Muscle of leg (tissue), 11 donors: Measurements from ENCODE around the gene FYN. TPM values are rescaled to one million over a fixed set of nuclear protein-coding genes. Genes with fewer than 3 reads are reported as not detected.

Experiments used
- DNase-seq: peaks from one replicate; pipeline ENCODE4 v3.0.0; 2013
- H3K27ac ChIP-seq: one replicate; pipeline ENCODE4 v1.5.1; 2013; ENCODE audit warnings: mild to moderate bottlenecking, low read length, control low read depth
- H3K27me3 ChIP-seq: one replicate; pipeline ENCODE4 v1.6.1; 2013; ENCODE audit warnings: low read length; ENCODE audit not compliant: control insufficient read depth, insufficient read depth
- H3K36me3 ChIP-seq: one replicate; pipeline ENCODE4 v1.6.1; 2013; ENCODE audit warnings: low read length; ENCODE audit not compliant: control insufficient read depth, insufficient read depth
- H3K4me1 ChIP-seq: one replicate; pipeline ENCODE4 v1.6.1; 2013; ENCODE audit warnings: low read length; ENCODE audit not compliant: control insufficient read depth, insufficient read depth
- H3K4me3 ChIP-seq: one replicate; pipeline ENCODE4 v1.5.1; 2013; ENCODE audit warnings: low read length, control low read depth
- H3K9me3 ChIP-seq: replicated peaks from 2 replicates; pipeline ENCODE4 v1.6.1; 2013; ENCODE audit warnings: low read depth, low read length; ENCODE audit not compliant: control insufficient read depth
- WGBS: methylation state at CpG from one replicate; pipeline ENCODE4 v1.1.5; 2013; ENCODE audit warnings: missing lambda C conversion rate; ENCODE audit not compliant: insufficient coverage; 5-methylcytosine and 5-hydroxymethylcytosine counted together
- polyA plus RNA-seq, 8 donors: library from polyadenylated mRNA; unstranded; fragments of 120-200 nt; gene quantifications; one replicate each; pipeline versions ENCODE4 v1.2.1 to v1.2.3, GENCODE V29; 2013; ENCODE audit warnings: inconsistent platforms in 1 of 8, low replicate concordance in 1 of 8; ENCODE audit not compliant: insufficient read length in 8 of 8, insufficient read depth in 1 of 8
- total RNA-seq: library from RNA; stranded (reverse); fragments of 120-200 nt; gene quantifications from one replicate; pipeline ENCODE4 v1.2.4, GENCODE V29; 2013

FYN gene
- total and polyA plus RNA-seq, 9 donors = 97.1 to 181 (median 152) TPM

DNA sequence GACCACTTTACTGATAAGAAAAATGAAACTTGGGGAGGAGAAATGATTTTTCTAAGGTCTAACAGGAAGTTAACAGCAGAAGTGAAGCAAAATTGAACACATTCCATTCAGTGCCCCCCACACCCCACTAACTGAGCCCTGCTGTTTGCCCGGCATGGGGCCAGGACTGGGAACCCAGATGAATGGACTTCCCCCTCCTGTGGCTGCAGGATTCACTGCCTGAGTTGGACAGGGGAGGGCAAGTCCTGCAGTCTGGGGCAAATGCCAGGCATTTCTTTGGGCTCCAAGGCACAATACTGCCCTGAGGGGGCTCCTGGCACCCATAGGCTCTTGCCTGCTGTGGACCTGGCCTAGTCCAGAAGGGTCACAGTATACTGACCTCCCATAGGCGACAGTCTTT, 28.3 kb downstream of the FYN start:
- Histone ChIP-seq H3K4me3 (no peak overlapping the region), H3K27ac (peak overlapping the region; percentile 76), H3K36me3 (peaks cover 17% of the 10 kb centered on the region), H3K4me1 (peaks cover 57% of the 10 kb centered on the region), H3K9me3 (no peaks in the 10 kb centered on the region), H3K27me3 (no peaks in the 10 kb centered on the region)
- DNase-seq = no peak
- WGBS = 30% methylated on average over 2 of the region's 2 CpGs

DNA sequence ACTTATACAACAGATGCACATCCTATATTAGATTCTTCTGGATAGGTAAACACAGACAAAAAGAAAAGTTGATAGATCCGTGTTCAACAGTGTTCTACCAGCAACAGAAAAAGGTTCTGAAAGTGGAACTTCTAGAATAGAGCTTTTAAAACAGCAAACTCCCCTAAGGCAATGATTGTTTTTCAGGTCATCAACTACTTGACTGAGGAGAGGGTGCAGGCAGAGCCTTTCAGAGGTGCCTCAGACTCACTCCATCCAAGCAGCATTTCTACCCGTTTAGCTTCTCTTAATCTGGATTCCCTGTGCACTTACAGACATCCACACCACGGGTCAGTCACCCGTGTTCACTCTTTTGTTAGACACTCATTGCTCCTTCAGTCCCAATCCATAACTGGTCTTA, 28.9 kb downstream of the FYN start:
- H3K27ac ChIP-seq = peak overlapping the region; percentile 76
- H3K9me3 ChIP-seq = no peaks in the 10 kb centered on the region
- H3K4me1 ChIP-seq = peaks cover 52% of the 10 kb centered on the region
- DNase-seq = no peak
- WGBS = 48% methylated on average over 3 of the region's 4 CpGs
- no peaks in the 10 kb centered on the region for H3K27me3 ChIP-seq
- H3K36me3 ChIP-seq = peaks cover 16% of the 10 kb centered on the region
- no peak overlapping the region for H3K4me3 ChIP-seq

DNA sequence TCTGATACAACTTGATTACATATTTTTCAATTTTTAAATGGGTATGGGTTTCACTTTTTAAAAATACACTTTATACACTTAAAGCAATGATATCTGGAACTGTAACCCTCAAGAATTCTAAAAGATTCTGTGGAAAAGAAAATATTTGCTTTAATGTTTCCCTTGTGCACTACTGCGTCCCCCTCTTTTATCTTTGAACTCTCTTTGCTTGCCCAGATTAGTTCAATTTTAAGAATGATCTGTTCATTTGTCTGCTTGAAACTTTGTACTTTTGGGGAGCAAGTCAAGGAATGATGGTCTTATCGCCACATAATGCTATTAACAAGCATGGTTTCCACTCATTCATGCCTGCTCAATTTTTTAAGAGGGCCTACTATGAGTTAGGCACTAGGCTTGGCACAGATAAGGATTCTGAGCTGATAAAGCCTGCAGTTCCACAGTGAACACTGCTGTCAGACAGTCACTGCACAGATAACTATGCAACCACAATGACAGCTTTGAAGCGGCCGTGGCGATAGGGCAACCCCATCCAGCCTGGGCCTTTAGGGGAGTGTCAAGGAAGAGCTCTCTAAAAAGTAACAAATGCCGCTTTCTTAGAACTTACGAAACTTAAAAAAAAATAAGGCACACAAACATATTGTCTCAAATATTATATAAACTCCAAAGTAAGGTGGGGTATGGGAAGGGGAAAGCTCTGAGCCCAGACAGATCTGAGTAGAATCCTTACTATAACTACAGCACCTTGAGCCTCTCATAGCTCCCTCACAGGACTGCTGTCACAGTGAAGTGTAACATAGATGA, 29.7 kb downstream of the FYN start:
- Histone ChIP-seq H3K4me3 (no peak overlapping the region), H3K27ac (peak overlapping the region; percentile 56), H3K27me3 (no peaks in the 10 kb centered on the region), H3K36me3 (peaks cover 15% of the 10 kb centered on the region), H3K9me3 (no peaks in the 10 kb centered on the region), H3K4me1 (peaks cover 49% of the 10 kb centered on the region)
- 71% methylated on average over 1 of the region's 7 CpGs for WGBS
- no peak for DNase-seq

DNA sequence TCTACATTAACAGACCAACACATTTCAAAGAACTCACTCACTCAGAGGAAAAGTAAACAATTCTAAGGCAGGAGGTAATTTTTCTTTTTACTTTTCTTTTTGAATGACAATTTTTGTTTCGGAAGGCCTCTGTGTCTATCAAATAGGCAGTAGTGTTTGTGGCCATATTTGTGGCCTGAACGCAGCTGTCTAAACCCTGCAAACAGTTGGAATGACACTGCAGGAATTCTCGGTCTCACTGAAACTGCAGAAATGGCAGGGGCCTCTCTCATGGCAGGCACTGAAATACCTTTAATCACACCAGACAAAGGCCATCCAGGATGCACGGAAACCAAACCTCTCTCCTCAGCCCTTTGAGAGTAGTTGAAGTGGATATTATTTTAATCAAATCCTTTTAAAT, 30.4 kb downstream of the FYN start:
- H3K27ac ChIP-seq = peak overlapping the region; percentile 73
- WGBS = 20% methylated on average over 1 of the region's 4 CpGs
- H3K36me3 ChIP-seq = peaks cover 15% of the 10 kb centered on the region
- peaks cover 49% of the 10 kb centered on the region for H3K4me1 ChIP-seq
- H3K4me3 ChIP-seq = no peak overlapping the region
- H3K9me3 ChIP-seq = no peaks in the 10 kb centered on the region
- DNase-seq = peak; percentile 72
- H3K27me3 ChIP-seq = no peaks in the 10 kb centered on the region

DNA sequence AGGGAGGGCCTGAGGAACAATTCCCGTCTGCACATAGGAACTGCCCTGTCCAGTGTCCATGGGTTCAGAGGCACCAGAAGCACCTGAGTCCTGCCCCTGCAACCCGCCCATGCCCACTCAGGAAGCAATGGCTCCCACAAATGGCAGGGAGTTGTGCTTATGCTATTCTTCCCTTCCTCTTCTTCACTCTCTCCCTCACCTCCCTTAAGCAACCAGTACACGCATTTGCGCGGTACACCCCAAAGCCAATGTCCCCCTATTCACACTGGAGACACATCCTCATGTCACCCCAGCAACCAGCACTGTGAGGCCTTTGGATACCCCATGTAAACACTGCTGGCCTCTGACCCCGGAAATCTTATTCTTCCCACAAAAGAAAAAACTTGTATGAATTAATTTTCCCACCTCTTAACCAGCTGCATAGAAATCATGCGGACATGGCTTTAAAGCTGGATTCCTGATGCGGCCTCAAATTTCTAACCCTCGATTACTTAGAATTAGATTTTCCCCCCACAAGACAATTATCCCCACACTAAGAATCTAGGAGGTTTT, 30.9 kb downstream of the FYN start:
- no peaks in the 10 kb centered on the region for H3K9me3 ChIP-seq
- H3K4me3 ChIP-seq = no peak overlapping the region
- peaks cover 20% of the 10 kb centered on the region for H3K36me3 ChIP-seq
- peak overlapping the region; percentile 73 for H3K27ac ChIP-seq
- H3K27me3 ChIP-seq = no peaks in the 10 kb centered on the region
- WGBS = 82% methylated on average over 8 of the region's 9 CpGs
- H3K4me1 ChIP-seq = peaks cover 48% of the 10 kb centered on the region
- no peak for DNase-seq

DNA sequence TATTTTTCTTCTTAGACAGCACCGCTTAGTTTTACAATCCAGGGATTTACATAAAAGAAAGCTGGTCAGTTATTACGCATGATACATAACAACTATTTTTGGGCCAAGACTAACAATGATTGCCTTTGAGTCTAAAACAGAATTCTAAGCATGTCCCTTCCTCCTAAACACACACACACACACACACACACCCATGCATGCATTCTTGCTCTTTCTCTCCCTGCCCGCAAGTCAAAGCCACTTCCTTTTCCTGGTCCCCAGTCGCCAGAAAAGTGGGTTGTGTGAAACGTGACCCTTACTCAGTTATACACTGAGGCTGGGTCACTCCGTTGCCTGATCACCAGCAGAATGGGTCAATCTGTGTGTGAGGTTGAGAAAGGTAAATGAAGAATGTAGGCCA, 31.4 kb downstream of the FYN start:
- H3K27me3 ChIP-seq = no peaks in the 10 kb centered on the region
- H3K27ac ChIP-seq = peak overlapping the region; percentile 73
- H3K4me1 ChIP-seq = peaks cover 44% of the 10 kb centered on the region
- DNase-seq = peak; percentile 59
- peaks cover 21% of the 10 kb centered on the region for H3K36me3 ChIP-seq
- no peaks in the 10 kb centered on the region for H3K9me3 ChIP-seq
- H3K4me3 ChIP-seq = no peak overlapping the region
- 40% methylated on average over 1 of the region's 6 CpGs for WGBS

DNA sequence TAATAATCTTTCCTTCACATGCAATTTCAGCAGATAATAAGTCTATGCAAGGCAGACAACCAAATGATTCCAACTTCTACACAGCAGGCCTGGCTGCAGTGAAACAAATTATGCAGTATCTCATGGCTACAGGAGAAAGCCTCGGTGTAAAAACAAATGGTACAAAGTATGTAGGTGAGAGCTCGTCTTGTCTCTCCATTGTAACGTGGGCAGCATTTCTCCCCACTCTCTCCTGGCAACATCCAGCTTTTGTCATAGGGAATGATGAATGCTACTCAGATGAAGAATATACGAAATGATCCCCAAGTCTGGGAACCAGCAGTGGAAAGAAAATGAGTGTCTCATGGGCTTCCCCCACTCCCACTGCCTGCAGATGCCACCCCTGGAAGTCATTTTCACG, 32.4 kb downstream of the FYN start:
- H3K4me3 ChIP-seq = no peak overlapping the region
- no peaks in the 10 kb centered on the region for H3K27me3 ChIP-seq
- no peaks in the 10 kb centered on the region for H3K9me3 ChIP-seq
- peaks cover 26% of the 10 kb centered on the region for H3K36me3 ChIP-seq
- H3K27ac ChIP-seq = no peak overlapping the region
- 67% methylated on average over 1 of the region's 5 CpGs for WGBS
- no peak for DNase-seq
- peaks cover 34% of the 10 kb centered on the region for H3K4me1 ChIP-seq

DNA sequence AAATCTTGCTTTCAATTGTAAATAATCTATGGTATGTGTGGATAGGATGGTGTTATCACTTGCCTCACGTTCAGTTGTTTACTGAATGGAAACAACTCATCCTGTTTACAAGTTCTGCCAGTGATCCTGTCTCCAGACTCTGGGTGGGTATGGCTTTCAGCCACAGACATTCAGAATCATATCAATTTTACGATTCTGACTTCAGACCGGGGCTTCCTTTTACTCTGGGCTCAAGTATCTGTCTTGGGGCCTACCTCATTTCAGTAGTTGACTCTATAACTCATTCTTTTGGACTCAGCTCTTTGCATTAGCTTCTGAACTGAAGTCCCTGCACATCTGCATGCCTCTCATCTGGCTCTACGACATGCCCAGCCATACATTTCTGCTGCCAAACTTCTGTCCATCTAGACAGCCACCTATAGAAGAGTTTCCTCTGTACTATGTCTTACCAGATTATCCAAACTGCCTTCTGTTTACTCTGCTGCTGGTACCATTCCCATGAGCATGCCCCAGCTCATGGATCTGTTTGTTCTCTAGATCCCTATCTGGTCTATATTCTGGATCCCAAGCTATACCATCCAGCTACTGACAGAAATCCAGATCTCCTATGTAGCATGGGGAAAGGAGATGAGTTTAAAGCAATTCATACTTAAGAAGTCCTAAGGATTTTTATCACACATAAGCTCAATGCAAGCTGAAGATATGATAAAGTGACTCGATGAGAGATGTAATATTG, 34.3 kb downstream of the FYN start:
- H3K9me3 ChIP-seq = no peaks in the 10 kb centered on the region
- no peaks in the 10 kb centered on the region for H3K27me3 ChIP-seq
- DNase-seq = no peak
- H3K4me1 ChIP-seq = peaks cover 20% of the 10 kb centered on the region
- H3K36me3 ChIP-seq = peaks cover 23% of the 10 kb centered on the region
- H3K4me3 ChIP-seq = no peak overlapping the region
- no peak overlapping the region for H3K27ac ChIP-seq
- 63% methylated on average over 3 of the region's 5 CpGs for WGBS

DNA sequence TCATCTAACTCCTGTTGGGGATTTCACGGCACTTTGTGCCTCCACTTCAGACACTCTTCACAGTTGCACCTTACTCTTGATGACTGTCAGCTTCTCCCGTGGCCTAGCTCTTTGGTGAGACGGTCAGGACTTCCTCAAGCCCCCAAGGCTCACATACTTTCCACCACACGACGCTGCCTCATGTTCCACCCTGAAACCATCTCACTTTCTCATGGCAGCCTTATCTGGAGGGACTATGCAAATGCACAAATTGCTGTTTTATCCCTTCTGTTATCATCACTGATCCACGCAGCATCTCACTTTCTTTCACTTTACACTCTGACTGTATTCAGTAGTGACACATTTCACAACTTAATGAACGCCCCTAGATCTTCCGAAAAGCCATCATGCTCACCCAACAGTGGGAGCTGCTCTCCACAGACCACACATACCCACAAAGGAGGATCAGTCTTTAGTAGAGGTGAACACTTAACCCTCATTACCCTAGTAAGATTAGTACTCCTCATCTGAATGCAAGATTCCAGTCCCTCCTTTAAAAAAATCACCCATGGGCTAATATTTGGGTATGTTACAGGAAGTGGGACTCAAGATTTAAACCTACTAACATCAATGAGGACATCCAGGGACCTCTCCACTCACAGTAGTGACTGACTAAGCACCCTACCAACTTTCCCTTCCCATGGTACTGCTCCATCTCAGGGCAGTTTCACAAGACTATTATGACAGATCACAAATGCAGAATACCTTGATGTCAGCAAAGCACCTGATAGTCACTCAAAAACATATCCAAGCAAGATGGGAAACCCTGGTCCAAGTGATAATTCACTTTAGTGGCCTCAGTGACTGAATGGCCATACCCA, 35.4 kb downstream of the FYN start:
- DNase-seq = no peak
- H3K27me3 ChIP-seq = no peaks in the 10 kb centered on the region
- H3K9me3 ChIP-seq = no peaks in the 10 kb centered on the region
- WGBS = 80% methylated on average over 8 of the region's 8 CpGs
- no peak overlapping the region for H3K27ac ChIP-seq
- H3K4me3 ChIP-seq = no peak overlapping the region
- peaks cover 13% of the 10 kb centered on the region for H3K4me1 ChIP-seq
- H3K36me3 ChIP-seq = peaks cover 23% of the 10 kb centered on the region
